A549 (cell line): Measurements from ENCODE around the gene ZNF282. TPM values are rescaled to one million over a fixed set of nuclear protein-coding genes. Genes with fewer than 3 reads are reported as not detected.
A peak's percentile ranks its signal among the peaks of the same experiment; 100 is the strongest.

Experiments used
- ATAC-seq, 2 experiments: fragments of 200-7000 bp in 1 of 2; fragments of >200 bp in 1 of 2; cut with Nextera tagmentation in 1 of 2; cut with Tn5 transposase in 1 of 2; 3 replicates each; pipeline versions ENCODE4 v1.8.0 to v1.9.1; 2018 to 2020; ENCODE audit warnings: mild to moderate bottlenecking in 1 of 2, moderate library complexity in 1 of 2
- CTCF ChIA-PET: fragments of 300-600 bp; sonication (Branson Sonifier 250); formaldehyde crosslinking; extraction: SDS; loops from one replicate; lab custom pipeline; 2021; ENCODE audit warnings: antibody characterized with exemption, inconsistent platforms; lab: Yijun Ruan, JAX
- POLR2A ChIA-PET: fragments of 350-600 bp; formaldehyde crosslinking; extraction: SDS; loops from one replicate; lab custom pipeline; 2021; ENCODE audit warnings: antibody characterized with exemption, inconsistent platforms; lab: Yijun Ruan, JAX
- DNase-seq, 2 experiments: peaks; one replicate each; pipeline versions ENCODE4 v3.0.0 to v3.0.0-alpha.2; 2011 to 2016; ENCODE audit warnings: low read depth in 1 of 2, low spot score in 1 of 2
- FAIRE-seq: peaks from 2 replicates; lab custom pipeline; 2011; peaks lifted over from hg19 to GRCh38; lab: Jason Lieb, UNC
- H3K27ac ChIP-seq, 2 experiments: fragments of >200 bp; sonication (Bioruptor Twin); formaldehyde crosslinking; 3 replicates each; pipeline ENCODE4 v1.5.1; 2016 to 2017
- H3K4me1 ChIP-seq: fragments of >200 bp; sonication (Bioruptor Twin); formaldehyde crosslinking; 3 replicates; pipeline ENCODE4 v1.6.1; 2016
- H3K4me2 ChIP-seq: fragments of >200 bp; sonication (Bioruptor Twin); formaldehyde crosslinking; 3 replicates; pipeline ENCODE4 v1.6.1; 2016
- H3K4me3 ChIP-seq: fragments of >200 bp; sonication (Bioruptor Twin); formaldehyde crosslinking; 3 replicates; pipeline ENCODE4 v1.5.1; 2016
- H3K9me3 ChIP-seq: fragments of >200 bp; sonication (Bioruptor Twin); formaldehyde crosslinking; 3 replicates; pipeline ENCODE4 v1.6.1; 2016
- BCL3 ChIP-seq: fragments of >200 bp; sonication (Bioruptor Twin); formaldehyde crosslinking; IDR thresholded peaks from 3 replicates; pipeline ENCODE4 v1.6.1; 2016
- BHLHE40 ChIP-seq: IDR thresholded peaks from 2 replicates; pipeline ENCODE4 v1.6.1; 2012; ENCODE audit warnings: low read depth, low read length, inconsistent platforms
- CBX2 ChIP-seq: fragments of 200-600 bp; sonication (generic); IDR thresholded peaks from 2 replicates; pipeline ENCODE4 v1.6.1; 2016; ENCODE audit warnings: low read depth, mild to moderate bottlenecking, borderline replicate concordance
- CBX8 ChIP-seq: fragments of 200-600 bp; sonication (generic); IDR thresholded peaks from 2 replicates; pipeline ENCODE4 v1.6.1; 2016
- CEBPB ChIP-seq, 2 experiments: fragments of >200 bp in 1 of 2; sonication (Bioruptor Twin) in 1 of 2; formaldehyde crosslinking in 1 of 2; IDR thresholded peaks; 2 replicates each; pipeline ENCODE4 v1.6.1; 2012 to 2016
- CTCF ChIP-seq: fragments of >200 bp; sonication (Bioruptor Twin); formaldehyde crosslinking; IDR thresholded peaks from 3 replicates; pipeline ENCODE4 v1.5.1; 2016
- E2F6 ChIP-seq: IDR thresholded peaks from 2 replicates; pipeline ENCODE4 v1.6.1; 2012; ENCODE audit warnings: low read depth, borderline replicate concordance
- EHF ChIP-seq: fragments of 250-450 bp; sonication (Bioruptor Pico); IDR thresholded peaks from 2 replicates; pipeline ENCODE4 v1.5.0; 2020; ENCODE audit warnings: mild to moderate bottlenecking
- ESRRA ChIP-seq: fragments of 150-350 bp; IDR thresholded peaks from 2 replicates; pipeline ENCODE4 v1.6.1; 2014; ENCODE audit warnings: mild to moderate bottlenecking, low read length, borderline replicate concordance
- FOSB ChIP-seq: fragments of 250-450 bp; sonication (Bioruptor Pico); IDR thresholded peaks from 2 replicates; pipeline ENCODE4 v1.5.0; 2020; ENCODE audit warnings: mild to moderate bottlenecking, moderate library complexity
- FOXS1 ChIP-seq: fragments of 250-450 bp; sonication (Bioruptor Pico); IDR thresholded peaks from 2 replicates; pipeline ENCODE4 v1.5.0; 2020; ENCODE audit warnings: mild to moderate bottlenecking, moderate library complexity
- GATA3 ChIP-seq: IDR thresholded peaks from 2 replicates; pipeline ENCODE4 v1.6.1; 2012; ENCODE audit warnings: borderline replicate concordance
- HDAC2 ChIP-seq: fragments of 200-600 bp; sonication (generic); IDR thresholded peaks from 2 replicates; pipeline ENCODE4 v1.6.1; 2016
- HEYL ChIP-seq: fragments of 250-450 bp; sonication (Bioruptor Pico); IDR thresholded peaks from 2 replicates; pipeline ENCODE4 v1.8.0; 2021; ENCODE audit warnings: mild to moderate bottlenecking, moderate library complexity
- HOXB13 ChIP-seq: fragments of 250-450 bp; sonication (Bioruptor Pico); IDR thresholded peaks from 2 replicates; pipeline ENCODE4 v1.5.0; 2020; ENCODE audit warnings: low read depth, mild to moderate bottlenecking, moderate library complexity
- HOXB5 ChIP-seq: fragments of 250-450 bp; sonication (Bioruptor Pico); IDR thresholded peaks from 2 replicates; pipeline ENCODE4 v1.5.0; 2020; ENCODE audit warnings: mild to moderate bottlenecking, moderate library complexity
- JUN ChIP-seq, 2 experiments: fragments of >200 bp; sonication (Bioruptor Twin); formaldehyde crosslinking; IDR thresholded peaks; 2 replicates in 1 of 2; 3 replicates in 1 of 2; pipeline ENCODE4 v1.6.1; 2016 to 2017
- NFE2L2 ChIP-seq: fragments of 150-350 bp; conservative IDR thresholded peaks from 2 replicates; pipeline ENCODE4 v1.6.1; 2014; ENCODE audit warnings: low read length
- NPAS2 ChIP-seq: fragments of 250-450 bp; sonication (Bioruptor Pico); IDR thresholded peaks from 2 replicates; pipeline ENCODE4 v1.8.0; 2022; ENCODE audit warnings: mild to moderate bottlenecking, moderate library complexity, borderline replicate concordance
- PHF8 ChIP-seq: fragments of 200-600 bp; sonication (generic); IDR thresholded peaks from 2 replicates; pipeline ENCODE4 v1.6.1; 2016; ENCODE audit warnings: low read depth, mild to moderate bottlenecking, antibody characterized with exemption, moderate library complexity, borderline replicate concordance
- POLR2A ChIP-seq: IDR thresholded peaks from 2 replicates; pipeline ENCODE4 v1.6.1; 2012; ENCODE audit warnings: mild to moderate bottlenecking, low read length
- RAD21 ChIP-seq, 2 experiments: fragments of >200 bp in 1 of 2; sonication (Bioruptor Twin) in 1 of 2; formaldehyde crosslinking in 1 of 2; IDR thresholded peaks in 1 of 2; conservative IDR thresholded peaks in 1 of 2; 2 replicates in 1 of 2; 3 replicates in 1 of 2; pipeline ENCODE4 v1.6.1; 2012 to 2018; ENCODE audit warnings: inconsistent platforms in 1 of 2
- RARB ChIP-seq: fragments of 250-450 bp; sonication (Bioruptor Pico); IDR thresholded peaks from 2 replicates; pipeline ENCODE4 v1.8.0; 2021; ENCODE audit warnings: mild to moderate bottlenecking, moderate library complexity
- RFX5 ChIP-seq: fragments of 450-650 bp; IDR thresholded peaks from 2 replicates; pipeline ENCODE4 v1.7.1; 2014; ENCODE audit warnings: antibody characterized with exemption, mild to moderate bottlenecking, moderate library complexity
- SMC3 ChIP-seq: fragments of >200 bp; sonication (Bioruptor Twin); formaldehyde crosslinking; IDR thresholded peaks from 3 replicates; pipeline ENCODE4 v1.6.1; 2018; ENCODE audit warnings: inconsistent platforms
- TFCP2L1 ChIP-seq: fragments of 250-450 bp; sonication (Bioruptor Pico); IDR thresholded peaks from 2 replicates; pipeline ENCODE4 v1.5.0; 2021; ENCODE audit warnings: mild to moderate bottlenecking
- TP53 ChIP-seq: fragments of 250-450 bp; sonication (Bioruptor Pico); IDR thresholded peaks from 2 replicates; pipeline ENCODE4 v1.5.0; 2021; ENCODE audit warnings: mild to moderate bottlenecking, moderate library complexity
- USF2 ChIP-seq: fragments of 450-650 bp; IDR thresholded peaks from 2 replicates; pipeline ENCODE4 v1.6.1; 2014; ENCODE audit warnings: antibody characterized with exemption
- WGBS: methylation state at CpG from one replicate; pipeline ENCODE4 v1.1.6; 2017; ENCODE audit errors: missing lambda C conversion rate; 5-methylcytosine and 5-hydroxymethylcytosine counted together
- polyA plus RNA-seq, 4 experiments: library from polyadenylated mRNA; depleted of rRNA in 3 of 4; stranded (reverse); fragments of >200 nt; fragmentation: RNase III in 1 of 4; extraction: RNeasy Plus Mini Kit Qiagen cat#74134 plus additional on column Dnase treatment in 1 of 4; gene quantifications; 2 replicates in 3 of 4; 3 replicates in 1 of 4; pipeline ENCODE4 v1.2.3, GENCODE V29; 2011 to 2017
- TF ChIP-seq, protein P1 (sequence below): fragments of 250-450 bp; sonication (Bioruptor Pico); IDR thresholded peaks from 2 replicates; pipeline ENCODE4 v1.5.0; 2020; ENCODE audit warnings: low read depth, mild to moderate bottlenecking, moderate library complexity
- TF ChIP-seq, protein P2 (sequence below): IDR thresholded peaks from 2 replicates; pipeline ENCODE4 v1.6.1; 2012

ZNF282 gene
- polyA plus RNA-seq, 2 of the 4 experiments (the other 2 are of a cell fraction), result 11.9 to 18.4 TPM

DNA sequence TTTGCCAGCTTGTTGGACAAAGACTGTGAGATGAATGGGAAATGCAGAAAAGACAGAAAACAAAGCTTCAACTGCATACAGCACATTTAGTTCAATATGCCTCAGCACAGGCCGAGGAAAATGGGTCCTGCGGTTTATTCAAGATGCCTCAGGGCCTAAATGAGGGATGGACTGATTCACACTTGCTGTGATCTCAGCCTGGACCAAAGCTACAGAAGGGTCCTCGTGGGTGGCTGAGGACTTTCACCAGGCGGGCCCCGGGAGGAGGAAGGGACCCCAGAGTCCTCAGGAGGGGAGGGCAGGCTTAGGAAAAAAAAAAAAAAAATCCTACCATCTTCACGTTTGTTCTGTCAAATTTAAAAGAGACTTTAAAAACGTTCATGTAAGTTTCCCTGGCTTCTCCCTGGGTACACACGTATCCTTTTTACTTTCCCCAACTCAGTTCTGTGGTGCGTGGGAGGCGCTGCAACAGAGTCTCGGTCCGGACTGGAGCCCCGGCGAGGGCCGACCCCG is 66.0 kb downstream of the ZNF282 start:
- no peak for TF ChIP-seq BCL3
- no peak for TF ChIP-seq USF2
- no peak for TF ChIP-seq BHLHE40
- TF ChIP-seq RARB (CRISPR knock-in tag), result no peak
- no peak for TF ChIP-seq CBX2
- no peak for TF ChIP-seq SMC3
- no peak for TF ChIP-seq FOSB (CRISPR knock-in tag)
- TF ChIP-seq, all 56 proteins: peak for 0
- no peak for FAIRE-seq
- POLR2A ChIA-PET, result interaction anchor here (0.7 to 1.7 kb wide), 16 partner anchors 12 to 577 kb away, joined by 3 to 13 read pairs (median 4); partner anchors contain the start of genes ZNF212, ZNF282, ZNF398 and ZNF425

GRCh38 chr7:149261829-149262617 is 66.7 kb downstream of the ZNF282 start, which contains the start of gene ZNF783:
Gene ZNF783, plus strand, starts transcription at chr7:149262196. Its CDS starts 138 bp downstream, at chr7:149262334.
- H3K27ac ChIP-seq, result peak within 1 kb of the TSS; percentile 88 to 95
- POLR2A ChIA-PET, result interaction anchor here (0.5 to 1.7 kb wide), 17 partner anchors 11 to 576 kb away, joined by 3 to 13 read pairs (median 4); partner anchors contain the start of genes ZNF212, ZNF282, ZNF398 and ZNF425
- WGBS, result 13% methylated on average over 7 of the region's 115 CpGs
- no peaks in the 10 kb centered on the region for H3K9me3 ChIP-seq
- peak; percentile 90 to 94 for ATAC-seq
- FAIRE-seq, result no peak
- peak; percentile 86 to 94 for DNase-seq
- CTCF ChIA-PET, result interaction anchor here (0.7 to 5.3 kb wide), 38 partner anchors 9 to 364 kb away, joined by 3 to 78 read pairs (median 4); partner anchors contain the start of genes ZNF282 and ZNF398
- peak within 1 kb of the TSS; percentile 57 for H3K4me3 ChIP-seq
- peaks cover 15% of the 10 kb centered on the region; the same call in 2 of the 3 replicates for H3K4me1 ChIP-seq
- peak within 1 kb of the TSS; percentile 96 for H3K4me2 ChIP-seq
- TF ChIP-seq POLR2A, result peak; percentile 47
- peak; percentile 79 for TF ChIP-seq HOXB13
- TF ChIP-seq HDAC2, result peak; percentile 65; the same call in 1 of the 2 replicates
- peak; percentile 91; the same call in 1 of the 2 replicates for TF ChIP-seq HOXB5 (CRISPR knock-in tag)
- peak; percentile 66 for TF ChIP-seq TP53 (CRISPR knock-in tag)
- no peak for TF ChIP-seq CEBPB (IDR thresholded peaks at IDR 0.05)
- peak; percentile 55 for TF ChIP-seq SMC3
- no peak for TF ChIP-seq GATA3
- TF ChIP-seq PHF8, result peak; percentile 14; the same call in 1 of the 2 replicates
- no peak for TF ChIP-seq CBX8
- TF ChIP-seq, protein P1, sequence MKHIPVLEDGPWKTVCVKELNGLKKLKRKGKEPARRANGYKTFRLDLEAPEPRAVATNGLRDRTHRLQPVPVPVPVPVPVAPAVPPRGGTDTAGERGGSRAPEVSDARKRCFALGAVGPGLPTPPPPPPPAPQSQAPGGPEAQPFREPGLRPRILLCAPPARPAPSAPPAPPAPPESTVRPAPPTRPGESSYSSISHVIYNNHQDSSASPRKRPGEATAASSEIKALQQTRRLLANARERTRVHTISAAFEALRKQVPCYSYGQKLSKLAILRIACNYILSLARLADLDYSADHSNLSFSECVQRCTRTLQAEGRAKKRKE (CRISPR knock-in tag), result 0 out of 2 replicates have a peak, but pooled peaks have one; percentile 53
- TF ChIP-seq RAD21 (conservative IDR thresholded peaks at IDR 0.05 in 1 of 2, IDR thresholded peaks at IDR 0.05 in 1 of 2), result peak; percentile 36 to 50; a peak in 4 of 5 replicates
- TF ChIP-seq HEYL, result no peak
- 0 out of 2 replicates have a peak, but pooled peaks have one; percentile 8 for TF ChIP-seq RFX5
- no peak for TF ChIP-seq RARB (CRISPR knock-in tag)
- 0 out of 2 replicates have a peak, but pooled peaks have one; percentile 6 for TF ChIP-seq ESRRA
- TF ChIP-seq CTCF, result peak; percentile 92
- TF ChIP-seq TFCP2L1, result no peak
- TF ChIP-seq, protein P2, sequence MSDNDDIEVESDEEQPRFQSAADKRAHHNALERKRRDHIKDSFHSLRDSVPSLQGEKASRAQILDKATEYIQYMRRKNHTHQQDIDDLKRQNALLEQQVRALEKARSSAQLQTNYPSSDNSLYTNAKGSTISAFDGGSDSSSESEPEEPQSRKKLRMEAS, result peak; percentile 99
- peak; percentile 79; the same call in 1 of the 2 replicates for TF ChIP-seq EHF
- TF ChIP-seq BHLHE40, result no peak
- peak; percentile 45 for TF ChIP-seq NPAS2 (CRISPR knock-in tag)
- TF ChIP-seq E2F6, result peak; percentile 91
- no peak for TF ChIP-seq NFE2L2
- peak; percentile 46 to 91; a peak in 4 of 5 replicates for TF ChIP-seq JUN (IDR thresholded peaks at IDR 0.05)
- TF ChIP-seq FOXS1 (CRISPR knock-in tag), result peak; percentile 48; the same call in 1 of the 2 replicates

More for the DNA sequence above, 66.0 kb downstream of the ZNF282 start:
- Histone ChIP-seq H3K4me1 (peaks cover 15% of the 10 kb centered on the region; the same call in 2 of the 3 replicates), H3K9me3 (no peaks in the 10 kb centered on the region), H3K27ac (peak overlapping the region; percentile 88 to 95), H3K4me3 (peak overlapping the region; percentile 57), H3K4me2 (peak overlapping the region; percentile 96)
- CTCF ChIA-PET, result interaction anchor here (0.6 to 5.3 kb wide), 38 partner anchors 10 to 364 kb away, joined by 3 to 78 read pairs (median 4); partner anchors contain the start of genes ZNF282 and ZNF398
- DNase-seq (peak in 1 of 2 experiments; percentile 22), ATAC-seq (peak; percentile 15 to 19; a peak in 4 of 6 replicates)
- WGBS, result 24% methylated on average over 16 of the region's 16 CpGs
